ENCODE results near the gene ITIH3.

ITIH3 gene

DNA sequence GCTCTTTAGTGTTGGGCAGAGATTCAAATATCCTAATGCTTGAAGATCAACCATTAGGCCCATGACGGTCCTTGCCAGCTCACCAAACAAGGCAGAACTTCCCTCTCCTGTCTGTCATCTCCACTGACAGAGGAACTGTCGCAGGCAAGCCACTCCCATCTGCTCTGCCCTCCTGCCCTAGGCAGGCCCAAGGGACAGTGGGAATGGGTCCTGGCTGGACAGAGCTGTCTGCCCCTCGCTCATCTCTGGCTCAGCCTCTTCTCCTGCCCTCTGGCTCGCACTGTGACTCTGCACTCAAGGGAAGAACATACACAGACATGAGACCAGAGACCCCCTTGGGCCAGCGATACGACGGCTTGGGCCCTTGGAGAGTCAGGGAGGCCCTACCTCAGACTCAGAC is 47.8 kb downstream of the ITIH3 start:
- no peak for TF ChIP-seq CTBP1 (IDR thresholded peaks at IDR 0.05; ENCODE audit: borderline replicate concordance)
- no peak for TF ChIP-seq PKNOX1 (IDR thresholded peaks at IDR 0.05)
- TF ChIP-seq HDGF (IDR thresholded peaks at IDR 0.05; ENCODE audit: borderline replicate concordance): no peak
- TF ChIP-seq FOXM1 (IDR thresholded peaks at IDR 0.05; ENCODE audit: borderline replicate concordance): no peak
- no peak for TF ChIP-seq LEF1 (IDR thresholded peaks at IDR 0.05; ENCODE audit: borderline replicate concordance)
- TF ChIP-seq BHLHE40 (IDR thresholded peaks at IDR 0.05; ENCODE audit: borderline replicate concordance): no peak
- TF ChIP-seq SP1 (IDR thresholded peaks at IDR 0.05): no peak
- no peak for TF ChIP-seq NFRKB (IDR thresholded peaks at IDR 0.05)
- ChIA-PET POLR2A (interaction anchor here (2.0 kb wide), 1 partner anchor 72 kb away, joined by 6 read pairs; the partner anchor contains the start of gene NEK4), CTCF (no interaction called here)
- DNase-seq (ENCODE audit: extremely low spot score): no peak

- TF ChIP-seq ELF4 (IDR thresholded peaks at IDR 0.05) (no peak), FOXM1 (IDR thresholded peaks at IDR 0.05; ENCODE audit: borderline replicate concordance) (no peak)
- ChIA-PET CTCF (interaction anchor here (0.9 kb wide), 1 partner anchor 15 kb away, joined by 3 read pairs; no protein-coding TSS in a partner anchor), POLR2A (interaction anchor here (2.0 kb wide), 1 partner anchor 73 kb away, joined by 6 read pairs; the partner anchor contains the start of gene NEK4)
- no peak for DNase-seq (ENCODE audit: extremely low spot score)
Measured at GRCh38 chr3:52843108-52843865, 48.7 kb downstream of the ITIH3 start.

DNA sequence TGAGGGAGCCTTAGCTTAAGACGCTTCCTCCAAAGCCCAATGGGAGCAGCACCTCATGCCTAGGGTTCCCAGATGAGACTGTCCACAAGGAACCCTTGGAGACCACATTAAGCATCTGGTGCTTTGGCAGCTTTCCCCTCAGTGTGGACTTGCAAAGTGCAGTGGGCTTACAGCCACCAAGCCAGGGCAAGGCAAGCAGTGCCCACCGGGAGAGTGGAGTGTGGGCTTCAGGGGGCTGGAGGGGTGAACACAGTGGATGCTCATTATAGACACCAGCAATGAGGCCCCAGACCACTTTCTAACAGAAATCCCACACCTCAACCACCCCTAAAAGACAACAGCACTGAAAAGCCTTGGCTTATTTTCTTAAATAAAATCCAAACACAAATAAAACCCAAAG is 49.3 kb downstream of the ITIH3 start:
- no peak for DNase-seq (ENCODE audit: extremely low spot score)
- ChIA-PET CTCF (no interaction called here), POLR2A (no interaction called here)
- TF ChIP-seq SP1 (IDR thresholded peaks at IDR 0.05) (no peak), ELF4 (IDR thresholded peaks at IDR 0.05) (no peak)

- no peak for TF ChIP-seq L3MBTL2 (conservative IDR thresholded peaks at IDR 0.05)
- no peak for TF ChIP-seq ELF4 (IDR thresholded peaks at IDR 0.05)
- no peak for TF ChIP-seq ZNF384 (IDR thresholded peaks at IDR 0.05)
- no peak for TF ChIP-seq FOXA1 (IDR thresholded peaks at IDR 0.05)
- no peak for TF ChIP-seq ARNT (IDR thresholded peaks at IDR 0.05)
- no peak for TF ChIP-seq CTBP1 (IDR thresholded peaks at IDR 0.05; ENCODE audit: borderline replicate concordance)
- TF ChIP-seq SP1 (IDR thresholded peaks at IDR 0.05): no peak
- no peak for TF ChIP-seq PKNOX1 (IDR thresholded peaks at IDR 0.05)
- TF ChIP-seq SUZ12 (IDR thresholded peaks at IDR 0.05): no peak
- no peak for TF ChIP-seq TARDBP (IDR thresholded peaks at IDR 0.05)
- no peak for TF ChIP-seq FOXM1 (IDR thresholded peaks at IDR 0.05; ENCODE audit: borderline replicate concordance)
- TF ChIP-seq FOXK2 (IDR thresholded peaks at IDR 0.05): no peak
- TF ChIP-seq NFRKB (IDR thresholded peaks at IDR 0.05): no peak
- no peak for TF ChIP-seq BHLHE40 (IDR thresholded peaks at IDR 0.05; ENCODE audit: borderline replicate concordance)
- no peak for TF ChIP-seq LEF1 (IDR thresholded peaks at IDR 0.05; ENCODE audit: borderline replicate concordance)
- TF ChIP-seq HDGF (IDR thresholded peaks at IDR 0.05; ENCODE audit: borderline replicate concordance): no peak
- DNase-seq (ENCODE audit: extremely low spot score): no peak
- ChIA-PET POLR2A (no interaction called here), CTCF (no interaction called here)
Measured at GRCh38 chr3:52844290-52844975, 49.8 kb downstream of the ITIH3 start.

- no peak for DNase-seq (ENCODE audit: extremely low spot score)
- POLR2A ChIA-PET: no interaction called here
- CTCF ChIA-PET: interaction anchor here (0.6 to 1.0 kb wide), 2 partner anchors 9 to 37 kb away, joined by 3 to 4 read pairs; no protein-coding TSS in a partner anchor
- TF ChIP-seq BHLHE40 (IDR thresholded peaks at IDR 0.05; ENCODE audit: borderline replicate concordance): no peak
- no peak for TF ChIP-seq HDGF (IDR thresholded peaks at IDR 0.05; ENCODE audit: borderline replicate concordance)
- TF ChIP-seq CTBP1 (IDR thresholded peaks at IDR 0.05; ENCODE audit: borderline replicate concordance): no peak
- no peak for TF ChIP-seq ELF4 (IDR thresholded peaks at IDR 0.05)
- TF ChIP-seq ZNF384 (IDR thresholded peaks at IDR 0.05): no peak
- no peak for TF ChIP-seq SUZ12 (IDR thresholded peaks at IDR 0.05)
- no peak for TF ChIP-seq TARDBP (IDR thresholded peaks at IDR 0.05)
- TF ChIP-seq LEF1 (IDR thresholded peaks at IDR 0.05; ENCODE audit: borderline replicate concordance): no peak
- TF ChIP-seq L3MBTL2 (conservative IDR thresholded peaks at IDR 0.05): no peak
- TF ChIP-seq PKNOX1 (IDR thresholded peaks at IDR 0.05): no peak
- TF ChIP-seq SP1 (IDR thresholded peaks at IDR 0.05): no peak
- no peak for TF ChIP-seq FOXK2 (IDR thresholded peaks at IDR 0.05)
- no peak for TF ChIP-seq FOXM1 (IDR thresholded peaks at IDR 0.05; ENCODE audit: borderline replicate concordance)
- TF ChIP-seq NFRKB (IDR thresholded peaks at IDR 0.05): no peak
- no peak for TF ChIP-seq FOXA1 (IDR thresholded peaks at IDR 0.05)
- no peak for TF ChIP-seq ARNT (IDR thresholded peaks at IDR 0.05)
Measured at GRCh38 chr3:52845157-52845556, 50.6 kb downstream of the ITIH3 start.

Measured in HEK293T (cell line).